Fibroblast of mammary gland (primary cell): ENCODE measurements around the gene AGMO.

Experiments
- DNase-seq: peaks from one replicate; pipeline ENCODE4 v3.0.0-alpha.2; 2010; ENCODE audit warnings: low read depth
- H3K4me3 ChIP-seq: 2 replicates; pipeline ENCODE4 v1.5.1; 2011; ENCODE audit warnings: low read depth, mild to moderate bottlenecking, low read length, moderate library complexity; ENCODE audit not compliant: control insufficient read depth
- TF ChIP-seq, protein P1 (sequence below): conservative IDR thresholded peaks from 2 replicates; pipeline ENCODE4 v1.5.1; 2011; ENCODE audit warnings: low read depth, low read length, inconsistent platforms; ENCODE audit not compliant: control insufficient read depth, insufficient read depth

Gene AGMO

DNA sequence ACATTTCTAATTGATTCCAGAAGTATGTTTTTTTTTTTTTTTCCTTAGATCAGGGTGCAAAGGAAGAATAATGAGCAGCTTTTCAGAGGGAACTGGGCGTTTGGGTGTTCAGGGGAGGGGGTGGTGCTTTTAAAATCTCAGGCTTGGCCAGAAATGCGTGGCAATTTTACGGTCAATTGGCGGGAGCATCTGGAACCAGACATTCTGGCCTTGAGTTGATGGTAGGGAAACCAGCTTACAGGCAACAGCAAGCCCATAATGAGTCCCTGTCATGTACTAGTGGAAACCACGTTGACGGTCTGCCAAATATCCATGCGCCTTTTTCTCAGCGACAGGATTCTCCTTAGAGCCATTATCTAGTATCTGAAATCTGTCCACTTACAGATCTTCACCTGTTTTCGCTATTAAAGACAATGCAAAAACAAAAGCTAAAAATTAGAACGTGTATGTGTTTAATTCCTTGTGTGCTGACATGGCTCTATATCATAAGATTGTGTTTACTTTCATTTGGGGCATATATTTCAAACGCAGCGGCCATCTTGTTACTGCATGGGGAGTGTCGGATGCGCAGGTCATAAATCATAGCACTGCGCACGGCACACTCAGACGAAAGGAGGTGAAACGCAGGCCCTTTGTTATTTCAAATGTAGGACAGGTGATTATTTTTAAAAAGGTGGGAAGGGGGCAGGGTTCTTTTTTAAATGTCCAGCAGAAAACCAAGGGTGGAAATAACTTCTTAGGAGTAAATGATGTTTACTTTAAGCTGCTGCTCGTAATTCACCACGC is 209.2 kb downstream of the AGMO start:
- no peak for DNase-seq
- TF ChIP-seq, protein P1, sequence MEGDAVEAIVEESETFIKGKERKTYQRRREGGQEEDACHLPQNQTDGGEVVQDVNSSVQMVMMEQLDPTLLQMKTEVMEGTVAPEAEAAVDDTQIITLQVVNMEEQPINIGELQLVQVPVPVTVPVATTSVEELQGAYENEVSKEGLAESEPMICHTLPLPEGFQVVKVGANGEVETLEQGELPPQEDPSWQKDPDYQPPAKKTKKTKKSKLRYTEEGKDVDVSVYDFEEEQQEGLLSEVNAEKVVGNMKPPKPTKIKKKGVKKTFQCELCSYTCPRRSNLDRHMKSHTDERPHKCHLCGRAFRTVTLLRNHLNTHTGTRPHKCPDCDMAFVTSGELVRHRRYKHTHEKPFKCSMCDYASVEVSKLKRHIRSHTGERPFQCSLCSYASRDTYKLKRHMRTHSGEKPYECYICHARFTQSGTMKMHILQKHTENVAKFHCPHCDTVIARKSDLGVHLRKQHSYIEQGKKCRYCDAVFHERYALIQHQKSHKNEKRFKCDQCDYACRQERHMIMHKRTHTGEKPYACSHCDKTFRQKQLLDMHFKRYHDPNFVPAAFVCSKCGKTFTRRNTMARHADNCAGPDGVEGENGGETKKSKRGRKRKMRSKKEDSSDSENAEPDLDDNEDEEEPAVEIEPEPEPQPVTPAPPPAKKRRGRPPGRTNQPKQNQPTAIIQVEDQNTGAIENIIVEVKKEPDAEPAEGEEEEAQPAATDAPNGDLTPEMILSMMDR, result no peak

GRCh38 chr7:15345216-15345615 is 216.6 kb downstream of the AGMO start:
- TF ChIP-seq, protein P1, result no peak
- H3K4me3 ChIP-seq, result no peak overlapping the region
- DNase-seq, result no peak

More for the DNA sequence above, 209.2 kb downstream of the AGMO start:
- no peak overlapping the region for H3K4me3 ChIP-seq

GRCh38 chr7:15341817-15342216 is 220.0 kb downstream of the AGMO start:
- TF ChIP-seq, protein P1, result no peak
- no peak overlapping the region for H3K4me3 ChIP-seq
- DNase-seq, result no peak

DNA sequence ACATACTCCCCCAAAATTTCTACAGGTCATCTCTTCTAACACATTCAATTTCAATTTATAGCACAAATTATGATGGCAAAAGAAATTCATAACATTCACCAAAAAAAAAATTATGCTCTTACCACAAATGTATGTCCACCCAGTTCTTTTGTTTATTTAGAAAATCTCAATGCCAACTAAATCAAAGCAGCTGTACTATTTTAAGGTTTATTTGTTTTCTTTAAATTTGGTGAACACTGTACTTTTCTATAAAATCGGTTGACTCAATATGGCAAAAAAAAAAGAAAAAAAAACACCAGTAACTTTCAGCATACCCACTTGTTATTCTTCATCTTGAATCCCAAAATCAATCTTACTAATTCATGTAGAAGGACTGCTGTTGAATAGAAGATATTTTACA is 225.7 kb downstream of the AGMO start:
- TF ChIP-seq, protein P1, result no peak
- no peak for DNase-seq
- no peak overlapping the region for H3K4me3 ChIP-seq

DNA sequence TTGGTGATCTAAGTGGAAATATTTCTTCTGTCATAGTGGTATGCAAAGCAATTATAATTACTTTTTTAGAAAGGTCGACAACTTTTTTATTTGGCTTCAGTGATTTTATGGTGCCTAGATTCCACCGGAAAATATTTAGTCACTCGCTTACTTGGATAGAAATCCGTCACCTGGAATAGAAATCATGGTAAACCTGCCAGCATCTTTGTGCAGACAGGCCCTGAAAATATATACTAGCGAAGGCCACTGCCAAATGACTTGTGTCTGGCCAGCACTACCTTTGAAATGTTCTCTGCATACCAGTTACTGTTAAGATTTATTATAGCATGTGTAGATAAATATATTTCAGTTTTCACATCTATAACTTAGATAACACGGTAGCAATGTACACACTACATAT is 226.4 kb downstream of the AGMO start:
- DNase-seq, result no peak
- no peak overlapping the region for H3K4me3 ChIP-seq
- TF ChIP-seq, protein P1, result no peak

GRCh38 chr7:15334536-15335263 is 227.1 kb downstream of the AGMO start:
- TF ChIP-seq, protein P1, result no peak
- DNase-seq, result peak; percentile 4
- no peak overlapping the region for H3K4me3 ChIP-seq
